GM21737 (cell line): ENCODE data around the gene SYNGR2.
"Not testable (repeated sequence)": the region's sequence is repeated elsewhere in the genome, so short reads cannot be mapped to it uniquely, and the experiment has no call there.

ENCODE experiments used
- ATAC-seq: cut with Tn5 transposase; IDR thresholded peaks from one replicate; pipeline ENCODE4 v1.9.1; 2021; ENCODE audit warnings: mild to moderate bottlenecking, moderate library complexity; ENCODE audit not compliant: unreplicated experiment

The SYNGR2 gene

DNA sequence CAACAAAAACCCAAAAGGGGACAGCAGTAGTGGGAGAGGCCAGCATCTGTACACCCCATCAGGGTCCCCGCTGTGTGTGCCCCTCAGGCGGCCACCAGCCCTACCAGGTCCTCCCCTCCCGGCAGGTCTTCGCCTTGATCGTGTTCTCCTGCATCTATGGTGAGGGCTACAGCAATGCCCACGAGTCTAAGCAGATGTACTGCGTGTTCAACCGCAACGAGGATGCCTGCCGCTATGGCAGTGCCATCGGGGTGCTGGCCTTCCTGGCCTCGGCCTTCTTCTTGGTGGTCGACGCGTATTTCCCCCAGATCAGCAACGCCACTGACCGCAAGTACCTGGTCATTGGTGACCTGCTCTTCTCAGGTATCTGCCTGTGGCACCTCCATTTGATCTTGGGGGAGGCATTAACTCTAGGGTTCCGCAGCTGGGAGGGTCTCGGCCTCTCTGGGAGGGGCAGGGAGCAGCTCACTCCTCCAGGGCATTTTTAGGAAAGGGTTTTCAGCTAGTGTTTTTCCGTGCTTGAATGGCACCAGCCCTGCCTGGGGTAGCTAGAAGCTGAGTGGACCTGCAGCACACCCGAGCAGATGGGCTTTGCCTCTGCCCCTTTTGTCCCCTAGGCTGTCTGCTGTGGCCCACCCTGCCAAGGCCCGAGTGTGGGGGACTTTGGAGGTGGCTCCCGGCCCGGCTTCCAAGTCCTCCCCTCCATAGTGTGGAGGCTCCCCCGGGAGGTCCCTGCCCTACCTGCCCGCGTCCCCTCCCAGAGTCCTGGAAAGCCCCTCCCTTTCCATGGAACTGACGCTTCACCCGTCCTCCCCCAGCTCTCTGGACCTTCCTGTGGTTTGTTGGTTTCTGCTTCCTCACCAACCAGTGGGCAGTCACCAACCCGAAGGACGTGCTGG lies 2.6 kb downstream of the SYNGR2 start:
- ATAC-seq: no peak

DNA sequence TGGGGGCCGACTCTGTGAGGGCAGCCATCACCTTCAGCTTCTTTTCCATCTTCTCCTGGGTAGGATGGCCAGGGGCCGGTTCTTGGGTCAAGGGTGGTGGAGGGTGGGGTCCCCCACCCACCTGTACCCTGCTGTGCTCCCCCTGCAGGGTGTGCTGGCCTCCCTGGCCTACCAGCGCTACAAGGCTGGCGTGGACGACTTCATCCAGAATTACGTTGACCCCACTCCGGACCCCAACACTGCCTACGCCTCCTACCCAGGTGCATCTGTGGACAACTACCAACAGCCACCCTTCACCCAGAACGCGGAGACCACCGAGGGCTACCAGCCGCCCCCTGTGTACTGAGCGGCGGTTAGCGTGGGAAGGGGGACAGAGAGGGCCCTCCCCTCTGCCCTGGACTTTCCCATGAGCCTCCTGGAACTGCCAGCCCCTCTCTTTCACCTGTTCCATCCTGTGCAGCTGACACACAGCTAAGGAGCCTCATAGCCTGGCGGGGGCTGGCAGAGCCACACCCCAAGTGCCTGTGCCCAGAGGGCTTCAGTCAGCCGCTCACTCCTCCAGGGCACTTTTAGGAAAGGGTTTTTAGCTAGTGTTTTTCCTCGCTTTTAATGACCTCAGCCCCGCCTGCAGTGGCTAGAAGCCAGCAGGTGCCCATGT lies 3.3 kb downstream of the SYNGR2 start:
- ATAC-seq: not testable (repeated sequence)

DNA sequence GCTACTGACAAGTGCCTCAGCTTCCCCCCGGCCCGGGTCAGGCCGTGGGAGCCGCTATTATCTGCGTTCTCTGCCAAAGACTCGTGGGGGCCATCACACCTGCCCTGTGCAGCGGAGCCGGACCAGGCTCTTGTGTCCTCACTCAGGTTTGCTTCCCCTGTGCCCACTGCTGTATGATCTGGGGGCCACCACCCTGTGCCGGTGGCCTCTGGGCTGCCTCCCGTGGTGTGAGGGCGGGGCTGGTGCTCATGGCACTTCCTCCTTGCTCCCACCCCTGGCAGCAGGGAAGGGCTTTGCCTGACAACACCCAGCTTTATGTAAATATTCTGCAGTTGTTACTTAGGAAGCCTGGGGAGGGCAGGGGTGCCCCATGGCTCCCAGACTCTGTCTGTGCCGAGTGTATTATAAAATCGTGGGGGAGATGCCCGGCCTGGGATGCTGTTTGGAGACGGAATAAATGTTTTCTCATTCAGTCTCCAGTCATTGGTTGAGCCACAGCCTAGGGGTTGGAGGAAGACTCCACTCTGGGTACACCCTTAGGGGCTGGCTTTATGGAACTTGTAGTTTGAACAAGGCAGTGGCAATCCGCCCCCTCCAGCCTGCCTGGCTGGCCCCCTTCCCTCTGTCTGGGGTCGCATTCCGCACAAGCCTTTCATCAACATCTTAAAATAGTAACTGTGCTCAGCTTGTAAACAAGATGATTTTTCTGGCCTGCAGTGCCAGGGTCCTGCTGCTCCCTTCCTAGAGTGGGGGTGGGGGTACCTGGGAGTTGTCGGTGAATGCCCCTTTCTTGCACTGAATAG lies 4.1 kb downstream of the SYNGR2 start:
- no peak for ATAC-seq

DNA sequence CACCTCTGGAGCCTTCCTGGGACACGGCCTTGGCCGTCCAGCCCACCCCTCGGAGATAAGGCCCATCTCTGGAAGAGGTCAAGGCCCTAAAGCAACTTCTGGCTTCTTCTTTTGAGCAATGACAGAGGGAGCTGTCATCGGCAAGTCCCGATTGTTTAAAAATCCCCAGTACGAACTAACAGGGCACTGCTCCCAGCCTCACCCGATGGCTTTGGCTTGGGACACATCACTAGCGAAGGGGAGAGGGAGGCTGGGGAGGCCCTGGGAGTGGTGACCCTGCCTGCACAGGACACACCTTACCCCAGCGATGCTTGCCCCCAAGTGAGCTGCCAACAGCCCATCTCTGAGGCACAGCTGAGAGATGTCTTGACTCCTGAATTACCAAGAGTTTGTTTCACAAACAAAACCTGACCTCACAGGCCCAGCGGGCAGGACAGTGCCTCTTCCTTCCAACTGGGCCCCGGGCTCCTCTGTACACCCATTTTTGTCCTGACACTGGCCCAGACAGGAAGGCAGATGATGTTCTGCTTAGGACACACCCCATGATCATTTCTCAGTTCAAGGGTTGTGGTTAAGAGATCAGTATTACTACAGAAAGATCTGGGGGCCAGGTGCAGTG lies 4.8 kb downstream of the SYNGR2 start:
- ATAC-seq: peak; percentile 38

DNA sequence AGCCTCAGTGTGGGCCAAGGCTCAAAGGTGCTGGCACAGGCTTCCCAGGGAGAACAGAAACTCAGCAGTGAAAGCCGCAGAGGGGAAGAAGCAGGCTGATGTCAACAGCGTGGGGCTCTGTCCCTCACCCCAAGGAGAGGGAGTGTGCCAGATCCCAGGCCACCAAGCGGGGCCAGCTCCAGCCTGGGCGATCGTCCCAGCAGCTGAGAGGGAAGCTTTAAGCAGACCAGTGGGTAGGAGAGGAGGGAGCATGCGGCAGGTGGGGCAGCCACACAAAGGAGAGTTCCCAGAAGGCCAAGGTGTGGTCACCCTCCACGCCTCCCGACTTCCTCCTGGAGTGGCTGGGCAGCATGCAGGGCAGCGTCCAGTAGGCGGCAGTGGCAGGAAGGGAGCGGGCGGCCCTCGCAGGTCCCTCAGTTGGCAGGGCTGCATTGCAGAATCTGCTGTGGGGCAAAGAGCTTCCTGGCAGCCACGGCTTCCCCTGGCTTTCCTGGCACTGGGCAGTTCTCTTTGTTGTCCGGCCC lies 6.0 kb downstream of the SYNGR2 start:
- ATAC-seq: no peak

DNA sequence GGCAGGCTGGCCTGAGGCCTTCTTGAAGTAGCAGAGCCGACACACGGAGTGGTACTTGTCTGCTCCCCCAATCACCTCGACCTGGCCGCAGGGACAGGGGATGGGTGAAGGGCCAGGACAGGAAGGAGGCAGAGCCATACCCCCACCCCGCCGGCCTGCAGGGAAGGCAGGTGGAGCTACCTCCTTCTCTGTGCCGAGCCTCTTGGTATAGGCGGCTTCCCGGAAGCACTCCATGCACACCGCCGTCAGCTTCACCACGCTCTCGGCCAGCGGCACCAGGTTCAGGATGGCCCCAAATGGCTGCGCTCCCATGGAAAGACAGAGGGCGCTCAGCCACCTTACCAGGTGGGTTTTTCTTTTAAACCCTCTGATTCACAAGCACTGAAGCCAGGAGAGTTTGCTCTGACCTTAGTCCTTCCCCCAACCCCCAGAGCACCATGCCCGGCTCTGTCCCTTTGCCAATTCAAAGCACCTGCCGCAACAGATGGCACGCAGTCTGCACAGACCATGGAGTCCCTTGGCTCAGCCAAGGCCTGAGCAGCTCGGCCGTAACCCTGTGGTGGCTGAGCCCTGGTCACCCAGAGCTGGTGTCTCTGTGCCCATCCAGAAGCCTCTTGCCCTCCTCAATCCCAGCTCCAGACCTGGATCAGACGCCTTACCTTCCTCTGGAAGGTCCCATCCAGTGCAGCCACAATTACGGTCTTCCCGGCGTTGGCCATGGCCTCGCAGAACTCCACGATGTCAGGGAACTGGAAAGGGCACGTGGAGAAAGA lies 6.7 kb downstream of the SYNGR2 start:
- ATAC-seq: no peak

DNA sequence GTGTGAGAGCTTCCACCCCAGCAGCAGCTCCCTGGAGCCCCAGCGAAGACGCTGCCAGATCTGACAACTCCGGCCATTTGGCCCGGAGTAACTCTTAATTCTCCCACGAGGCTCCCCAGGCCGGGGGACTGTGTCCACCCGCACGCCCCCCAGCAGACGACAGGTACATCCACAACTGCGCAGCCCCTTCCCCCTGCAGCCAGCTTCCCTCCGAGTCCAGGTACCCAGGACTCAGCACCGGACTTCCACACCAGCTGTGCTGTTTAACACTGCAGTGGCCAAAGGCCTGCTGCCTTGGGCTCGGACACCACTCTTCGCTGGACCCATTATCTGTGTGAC lies 7.2 kb downstream of the SYNGR2 start:
- no peak for ATAC-seq

DNA sequence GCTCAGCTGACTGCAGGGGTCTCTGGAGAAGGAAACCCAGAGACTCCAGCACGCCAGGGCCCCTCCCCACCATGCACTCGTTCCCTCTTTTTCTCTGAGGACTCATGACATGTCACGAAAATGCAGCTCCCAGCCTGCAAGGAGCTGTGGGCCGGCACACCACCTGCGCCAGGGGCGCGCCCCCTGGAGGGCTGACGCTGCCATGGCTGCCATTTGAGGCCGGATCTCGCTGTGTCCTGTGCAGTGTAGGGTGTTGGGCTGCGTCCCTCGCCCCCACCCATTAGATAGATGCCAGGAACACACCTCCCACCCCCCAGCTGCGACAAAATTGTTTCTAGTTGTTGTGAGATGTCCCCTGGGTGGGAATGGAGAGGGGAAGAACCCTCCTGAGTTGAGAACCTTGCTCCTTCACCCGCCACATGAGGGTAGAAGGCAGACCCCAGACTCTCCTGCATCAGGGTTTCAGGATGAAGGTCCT lies 8.2 kb downstream of the SYNGR2 start:
- peak; percentile 40 for ATAC-seq

DNA sequence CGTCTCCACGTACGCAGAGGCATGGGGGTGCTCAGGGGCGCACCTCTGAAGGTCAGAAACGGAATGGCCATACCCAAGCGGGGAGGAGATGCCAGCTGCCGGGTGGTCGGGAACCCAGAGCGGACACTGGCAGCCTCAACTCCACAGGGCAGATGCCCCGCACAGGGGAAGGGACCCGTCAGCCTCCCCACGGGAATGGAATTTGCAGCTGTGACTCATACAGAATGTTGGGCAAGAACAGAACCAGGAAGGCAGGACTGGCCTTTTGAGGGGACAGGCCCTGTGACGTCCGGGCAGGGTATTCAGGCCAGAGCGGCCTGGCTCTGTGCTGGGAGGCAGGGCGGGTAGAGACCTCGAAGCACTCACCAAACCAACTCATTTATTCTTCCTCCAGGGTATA lies 11.0 kb downstream of the SYNGR2 start:
- ATAC-seq: no peak

DNA sequence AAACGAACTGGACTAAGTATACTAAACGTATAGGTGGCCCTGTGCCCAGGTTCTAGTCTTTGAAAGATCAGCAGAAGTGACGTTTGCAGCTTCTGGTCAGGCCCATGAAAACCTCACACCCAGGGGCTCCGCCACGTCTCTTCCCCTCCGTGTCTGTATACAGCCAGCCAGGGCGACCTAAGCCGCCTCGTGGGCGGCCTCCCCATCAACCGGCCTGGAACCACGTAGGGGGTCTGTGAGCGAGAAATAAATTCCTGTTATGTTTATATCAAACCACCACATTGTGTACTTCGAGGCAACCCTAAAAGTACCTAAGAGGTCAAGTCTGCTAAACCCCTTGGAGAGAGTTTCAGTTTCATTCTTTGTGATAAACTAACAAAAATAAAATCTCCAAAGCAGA lies 11.7 kb downstream of the SYNGR2 start:
- no peak for ATAC-seq

DNA sequence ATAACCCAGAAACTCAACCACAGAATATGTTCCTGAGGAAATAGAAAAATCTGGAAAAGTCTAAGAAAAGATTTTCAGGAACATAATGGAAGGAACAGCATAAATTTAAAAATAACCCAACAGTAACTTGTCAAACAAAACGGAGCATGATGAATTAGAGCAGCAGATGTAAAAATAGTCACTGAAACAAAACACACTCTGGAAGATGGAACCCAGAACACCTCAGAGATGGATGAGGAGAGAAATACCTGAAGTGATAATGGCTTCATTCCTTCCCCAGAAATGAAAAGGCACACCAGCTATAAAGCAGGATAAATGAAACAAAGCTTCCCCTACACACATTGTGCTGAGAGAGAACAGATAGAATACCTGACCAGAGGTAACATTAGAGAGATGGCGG lies 12.1 kb downstream of the SYNGR2 start:
- ATAC-seq: no peak

DNA sequence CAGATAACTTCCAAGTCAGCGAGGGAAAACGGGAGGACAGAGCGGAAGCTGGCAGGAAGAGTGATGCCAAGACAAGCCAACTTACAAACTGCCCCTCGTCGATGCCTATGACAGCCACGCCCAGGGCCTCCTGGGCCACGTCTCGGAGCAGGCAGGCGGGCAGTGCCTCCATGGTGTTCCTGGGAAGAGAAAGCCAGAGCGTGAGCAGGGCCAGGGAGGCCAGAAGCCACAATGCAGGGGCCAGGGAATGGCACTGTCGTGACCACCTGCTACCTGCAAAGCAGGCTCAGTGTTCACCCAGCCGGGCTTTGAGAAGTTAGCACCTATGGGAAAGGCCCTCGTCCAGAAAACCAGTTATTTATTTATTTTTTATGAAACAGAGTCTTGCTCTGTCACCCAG lies 14.1 kb downstream of the SYNGR2 start:
- no peak for ATAC-seq

DNA sequence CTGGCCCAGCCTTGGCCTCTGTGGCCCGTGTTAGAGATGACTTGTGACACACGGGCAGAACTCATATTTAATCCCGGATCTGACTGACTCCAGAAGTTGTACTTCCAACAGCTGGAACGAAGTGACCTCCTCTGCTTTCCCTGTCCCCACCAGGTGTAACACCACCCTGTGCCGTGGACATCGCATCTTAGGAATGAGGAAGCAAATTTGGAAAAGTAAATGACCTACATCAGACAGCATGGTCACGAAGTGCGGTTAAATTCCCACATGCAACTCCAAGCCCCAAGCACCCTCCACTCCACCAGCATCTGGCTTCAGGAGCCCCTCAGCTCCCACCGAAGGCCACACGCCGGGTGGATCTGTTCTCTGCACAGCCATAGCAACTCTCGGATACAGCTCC lies 15.5 kb downstream of the SYNGR2 start:
- ATAC-seq: no peak

DNA sequence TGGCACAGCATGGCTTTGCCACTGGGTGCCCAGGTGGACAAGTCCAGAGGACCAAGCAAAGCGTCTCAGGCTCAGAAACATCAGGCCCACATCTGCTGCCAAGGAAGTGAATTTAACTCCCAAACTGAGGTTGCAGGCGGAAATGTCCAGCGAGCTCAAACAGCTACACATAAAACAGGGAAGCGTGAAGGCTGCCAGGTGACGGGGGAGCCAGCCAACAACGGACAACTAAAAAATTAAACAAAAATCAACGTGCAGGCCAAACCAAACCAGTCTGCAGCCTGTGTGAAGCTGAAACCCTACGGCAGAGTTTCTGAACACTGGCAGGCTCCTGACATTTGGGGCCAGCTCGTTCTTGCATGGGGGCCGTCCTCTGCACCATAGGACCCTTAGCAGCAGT lies 16.0 kb downstream of the SYNGR2 start:
- no peak for ATAC-seq

DNA sequence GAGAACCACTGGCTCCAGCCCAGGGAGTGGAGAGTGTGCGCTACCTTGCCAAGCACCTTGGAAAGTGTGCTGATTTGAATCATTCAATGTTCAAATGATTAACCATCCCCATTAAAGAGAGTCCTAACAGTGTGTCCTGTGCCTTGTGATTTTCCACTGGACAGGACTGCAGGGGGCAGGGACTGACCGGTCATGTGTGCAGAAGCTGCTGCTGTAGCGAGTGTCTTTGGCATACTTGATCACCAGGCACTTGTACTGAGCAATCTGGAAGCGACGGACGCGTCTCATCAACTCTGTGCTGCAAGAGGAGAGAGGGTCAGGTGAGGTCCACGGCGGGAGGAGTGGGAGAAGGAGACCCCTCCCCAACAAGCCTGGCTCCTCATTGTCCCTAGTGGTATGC lies 16.5 kb downstream of the SYNGR2 start:
- no peak for ATAC-seq

DNA sequence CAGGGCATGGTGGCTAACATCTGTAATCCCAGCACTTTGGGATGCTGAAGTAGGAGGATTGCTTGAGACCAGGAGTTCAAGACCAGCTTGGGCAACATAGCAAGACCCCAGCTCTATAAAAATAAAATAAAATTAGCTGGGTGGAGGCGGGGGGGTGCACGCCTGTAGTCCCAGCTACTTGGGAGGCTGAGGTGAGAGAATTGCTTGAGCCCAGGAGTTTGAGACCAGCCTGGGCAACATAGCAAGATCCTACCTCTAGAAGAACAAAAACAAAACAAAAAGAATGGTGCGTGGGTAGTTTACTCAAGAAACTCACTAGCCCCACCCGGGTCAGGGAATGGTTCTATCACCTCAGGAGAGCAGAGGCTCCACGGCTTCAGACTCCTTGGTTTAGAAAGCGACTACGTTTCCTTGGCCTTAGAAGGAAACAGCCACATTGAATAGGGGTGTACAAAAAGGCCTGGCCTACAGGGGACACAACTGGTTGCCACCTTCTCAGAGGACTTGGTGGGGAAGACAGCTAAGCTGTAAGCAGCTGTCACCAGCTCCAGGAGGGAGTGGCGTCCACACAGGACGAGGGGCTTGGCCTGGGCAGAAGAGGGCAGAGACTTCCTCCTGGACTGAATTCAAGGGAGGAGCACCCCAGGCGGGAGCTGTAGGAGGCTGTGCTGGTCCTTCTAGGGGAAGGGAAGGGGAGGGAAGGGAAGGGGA lies 17.8 kb downstream of the SYNGR2 start:
- ATAC-seq: no peak

DNA sequence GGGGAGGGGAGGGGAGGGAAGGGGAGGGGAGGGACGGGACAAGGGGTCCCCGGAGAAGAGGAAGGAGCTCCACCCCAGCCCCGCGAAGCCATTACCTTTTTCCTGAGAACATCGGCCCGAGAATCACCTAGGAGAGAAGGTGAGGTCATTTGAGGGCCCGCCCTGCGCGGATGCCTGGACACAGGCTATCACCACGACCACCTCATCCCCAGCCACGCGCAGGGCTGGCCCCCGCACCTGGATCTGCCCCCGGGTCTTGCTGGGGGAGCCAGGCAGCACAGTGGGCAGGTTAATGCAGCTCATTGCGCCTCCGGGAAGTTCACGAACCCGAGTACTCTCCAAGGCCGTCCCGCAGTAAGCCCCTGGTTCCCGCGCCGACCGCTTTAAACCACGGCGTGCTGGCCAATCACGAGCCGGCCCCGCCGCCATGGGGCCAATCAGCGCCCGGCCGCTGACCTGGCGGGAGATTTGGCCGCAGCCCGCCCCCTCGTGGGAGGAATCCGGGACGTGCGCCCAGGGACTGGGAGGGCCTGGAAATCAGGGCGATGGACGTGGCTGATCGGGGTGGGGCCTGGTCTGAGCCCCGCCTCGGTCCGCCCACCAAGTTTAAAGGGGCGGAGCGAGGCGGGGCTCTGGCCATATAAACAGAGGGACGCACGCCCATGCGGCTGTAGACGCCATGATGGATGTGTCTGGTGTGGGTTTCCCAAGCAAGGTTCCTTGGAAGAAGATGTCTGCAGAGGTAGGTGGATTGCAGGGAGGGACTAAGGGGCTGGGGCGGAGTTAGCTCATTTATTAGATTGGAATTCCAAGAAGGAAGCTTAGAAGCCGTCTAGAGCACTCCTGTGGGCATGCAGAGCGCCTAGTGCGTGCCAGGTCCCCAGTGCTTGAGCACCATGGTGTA lies 18.6 kb downstream of the SYNGR2 start, which contains the start of the genes AFMID and TK1:
Gene AFMID, plus strand, starts transcription at position 671 of the 904 bp plus-strand sequence. Its CDS starts 9 bp downstream, at position 680.
Gene TK1, minus strand, starts transcription at position 361 of the 904 bp plus-strand sequence. Its CDS starts 58 bp downstream, at position 303.
- peak; percentile 86 for ATAC-seq

DNA sequence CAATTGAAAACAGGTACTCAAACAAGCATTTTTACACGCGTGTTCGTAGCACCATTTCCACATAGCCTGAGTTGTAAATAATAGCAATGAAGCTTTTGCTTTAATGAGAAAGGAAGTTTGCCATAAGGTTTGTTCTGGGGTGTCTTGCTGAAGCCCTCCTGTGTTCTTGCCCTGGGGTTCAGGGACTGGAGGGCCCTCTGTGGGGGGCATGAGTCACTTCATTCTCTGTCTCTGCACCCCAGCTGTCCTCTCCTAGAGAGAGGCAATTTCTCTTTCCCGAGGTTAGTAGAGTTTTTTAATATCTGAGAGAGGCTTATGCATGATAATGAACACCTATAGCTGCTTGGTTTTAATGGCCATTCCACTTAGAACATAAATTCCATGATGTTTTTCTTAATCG lies 28.3 kb downstream of the SYNGR2 start:
- ATAC-seq: no peak
